HAP-1 (cell line): Measurements from ENCODE around the gene BAIAP2.

Source experiments
- DNase-seq, 2 experiments: peaks; one replicate each; pipeline ENCODE4 v3.0.0-alpha.2; 2016 to 2020; ENCODE audit warnings: low spot score in 2 of 2
- H3K27me3 ChIP-seq: fragments of 250-450 bp; sonication (Bioruptor Pico); 2 replicates; pipeline ENCODE4 v1.5.1; 2020; ENCODE audit warnings: low read depth, mild to moderate bottlenecking, moderate library complexity
- H3K36me3 ChIP-seq: fragments of 250-450 bp; sonication (Bioruptor Pico); replicated peaks from 2 replicates; pipeline ENCODE4 v1.5.1; 2020; ENCODE audit warnings: mild to moderate bottlenecking
- H3K4me1 ChIP-seq: fragments of 250-450 bp; sonication (Bioruptor Pico); 2 replicates; pipeline ENCODE4 v1.5.1; 2020; ENCODE audit warnings: mild to moderate bottlenecking
- H3K4me3 ChIP-seq: fragments of 250-450 bp; sonication (Bioruptor Pico); 2 replicates; pipeline ENCODE4 v1.5.1; 2020; ENCODE audit warnings: mild to moderate bottlenecking, moderate library complexity
- H3K9me3 ChIP-seq: fragments of 250-450 bp; sonication (Bioruptor Pico); 2 replicates; pipeline ENCODE4 v1.5.1; 2020; ENCODE audit warnings: mild to moderate bottlenecking, moderate library complexity
- in situ Hi-C: fragments of 300-500 bp; cut with MboI; formaldehyde crosslinking; loops from 3 replicates; pipeline ENCODE4 v1.14.3; 2020; ENCODE audit warnings: low sequenced_read_pairs, inconsistent platforms, mixed read lengths

BAIAP2 gene

GRCh38 chr17:81126281-81127132 lies 91.6 kb downstream of the BAIAP2 start:
- in situ Hi-C loops = no loop called here
- DNase-seq = no peak
- no peak overlapping the region for H3K4me3 ChIP-seq
- no peaks in the 10 kb centered on the region for H3K36me3 ChIP-seq
- no peaks in the 10 kb centered on the region for H3K27me3 ChIP-seq
- no peaks in the 10 kb centered on the region for H3K4me1 ChIP-seq
- H3K9me3 ChIP-seq = no peaks in the 10 kb centered on the region

DNA sequence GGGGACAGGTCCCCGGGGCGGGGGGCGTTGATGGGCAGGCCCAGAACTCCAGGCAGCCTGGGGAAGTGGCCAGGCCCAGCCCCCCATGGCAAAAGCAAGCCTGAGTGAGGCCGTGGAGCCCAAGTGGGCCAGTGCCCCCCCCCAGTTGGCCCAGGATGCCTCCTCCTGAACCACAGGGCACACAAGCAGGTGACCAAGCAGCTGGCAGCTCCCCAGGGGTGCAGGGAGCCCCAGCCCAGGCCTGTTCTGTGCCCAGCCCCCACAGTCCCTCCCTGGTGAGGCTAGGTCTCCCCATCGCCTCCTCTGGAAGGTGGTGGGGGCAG lies 92.1 kb downstream of the BAIAP2 start:
- Histone ChIP-seq H3K36me3 (no peaks in the 10 kb centered on the region), H3K9me3 (no peaks in the 10 kb centered on the region), H3K4me3 (no peak overlapping the region), H3K4me1 (no peaks in the 10 kb centered on the region), H3K27me3 (no peaks in the 10 kb centered on the region)
- DNase-seq = no peak
- in situ Hi-C loops = no loop called here

- in situ Hi-C loops = no loop called here
- H3K4me1 ChIP-seq = no peaks in the 10 kb centered on the region
- no peaks in the 10 kb centered on the region for H3K27me3 ChIP-seq
- no peaks in the 10 kb centered on the region for H3K9me3 ChIP-seq
- DNase-seq = no peak
- no peaks in the 10 kb centered on the region for H3K36me3 ChIP-seq
- H3K4me3 ChIP-seq = no peak overlapping the region
Measured at GRCh38 chr17:81127526-81128177, 92.7 kb downstream of the BAIAP2 start.

DNA sequence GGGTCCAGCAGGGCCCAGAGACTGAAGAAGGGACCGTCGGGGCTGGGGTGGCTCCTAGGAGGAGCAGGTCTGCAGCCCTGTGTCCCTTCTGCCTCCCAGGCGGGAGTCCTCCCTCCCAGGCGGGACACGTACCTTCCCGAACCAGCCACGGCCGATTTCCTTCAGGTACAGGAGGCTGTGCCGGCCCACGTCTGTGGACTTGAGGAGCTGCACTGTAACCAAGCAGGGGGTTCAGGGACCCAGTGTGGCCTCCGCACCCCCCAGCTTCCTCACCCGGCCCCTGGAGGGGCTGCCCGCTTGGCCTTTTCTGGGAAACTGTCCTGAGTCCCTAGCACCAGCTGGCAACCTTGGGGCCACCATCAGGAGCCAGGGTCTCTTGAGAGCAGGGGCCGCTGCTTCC lies 93.4 kb downstream of the BAIAP2 start:
- Histone ChIP-seq H3K9me3 (no peaks in the 10 kb centered on the region), H3K36me3 (no peaks in the 10 kb centered on the region), H3K4me1 (no peaks in the 10 kb centered on the region), H3K27me3 (no peaks in the 10 kb centered on the region), H3K4me3 (no peak overlapping the region)
- in situ Hi-C loops = no loop called here
- DNase-seq = no peak

- Histone ChIP-seq H3K27me3 (no peaks in the 10 kb centered on the region), H3K4me1 (no peaks in the 10 kb centered on the region), H3K9me3 (no peaks in the 10 kb centered on the region), H3K4me3 (no peak overlapping the region), H3K36me3 (no peaks in the 10 kb centered on the region)
- in situ Hi-C loops = no loop called here
- DNase-seq = no peak
Measured at GRCh38 chr17:81128774-81129173, 93.8 kb downstream of the BAIAP2 start.

GRCh38 chr17:81129289-81129688 lies 94.3 kb downstream of the BAIAP2 start:
- in situ Hi-C loops = no loop called here
- Histone ChIP-seq H3K4me3 (no peak overlapping the region), H3K27me3 (no peaks in the 10 kb centered on the region), H3K9me3 (no peaks in the 10 kb centered on the region), H3K4me1 (no peaks in the 10 kb centered on the region), H3K36me3 (no peaks in the 10 kb centered on the region)
- DNase-seq = no peak

DNA sequence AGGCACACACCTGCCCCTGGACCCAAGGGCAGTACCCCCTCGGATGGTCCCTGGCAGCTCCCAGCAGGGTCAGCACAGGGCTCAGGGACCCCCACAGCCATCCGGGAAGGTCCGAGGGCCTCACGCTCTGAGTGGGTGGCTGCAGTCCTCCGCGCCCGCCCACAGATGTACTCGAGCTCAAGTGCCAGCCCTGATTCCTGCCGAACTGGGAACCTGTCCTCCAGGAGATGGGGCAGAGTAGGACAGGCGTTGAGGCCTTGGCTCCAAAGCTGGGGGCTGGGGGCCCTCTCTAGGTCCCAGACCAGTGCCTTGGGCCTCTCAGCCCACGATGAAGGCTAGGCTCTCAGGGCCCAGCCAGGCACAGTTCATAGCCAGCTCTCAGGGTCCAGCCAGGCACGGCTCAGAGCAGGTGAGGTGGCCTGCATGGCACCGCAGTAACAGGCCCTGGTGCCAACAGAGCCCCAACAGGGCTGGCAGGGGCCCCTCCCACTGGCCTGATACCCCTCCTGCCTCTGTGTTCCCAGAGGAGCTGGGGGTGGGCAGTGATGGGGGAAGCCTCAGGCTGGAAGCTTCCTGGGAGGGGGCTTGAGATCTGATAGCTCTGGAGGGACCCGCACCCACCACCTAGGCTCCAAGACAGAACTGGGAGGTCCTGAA lies 94.9 kb downstream of the BAIAP2 start:
- H3K4me1 ChIP-seq = no peaks in the 10 kb centered on the region
- no peaks in the 10 kb centered on the region for H3K27me3 ChIP-seq
- H3K9me3 ChIP-seq = no peaks in the 10 kb centered on the region
- no peak for DNase-seq
- in situ Hi-C loops = no loop called here
- H3K4me3 ChIP-seq = no peak overlapping the region
- no peaks in the 10 kb centered on the region for H3K36me3 ChIP-seq

GRCh38 chr17:81130385-81131361 lies 95.7 kb downstream of the BAIAP2 start:
- Histone ChIP-seq H3K4me3 (no peak overlapping the region), H3K9me3 (no peaks in the 10 kb centered on the region), H3K4me1 (no peaks in the 10 kb centered on the region), H3K27me3 (no peaks in the 10 kb centered on the region), H3K36me3 (no peaks in the 10 kb centered on the region)
- in situ Hi-C loops = no loop called here
- no peak for DNase-seq

DNA sequence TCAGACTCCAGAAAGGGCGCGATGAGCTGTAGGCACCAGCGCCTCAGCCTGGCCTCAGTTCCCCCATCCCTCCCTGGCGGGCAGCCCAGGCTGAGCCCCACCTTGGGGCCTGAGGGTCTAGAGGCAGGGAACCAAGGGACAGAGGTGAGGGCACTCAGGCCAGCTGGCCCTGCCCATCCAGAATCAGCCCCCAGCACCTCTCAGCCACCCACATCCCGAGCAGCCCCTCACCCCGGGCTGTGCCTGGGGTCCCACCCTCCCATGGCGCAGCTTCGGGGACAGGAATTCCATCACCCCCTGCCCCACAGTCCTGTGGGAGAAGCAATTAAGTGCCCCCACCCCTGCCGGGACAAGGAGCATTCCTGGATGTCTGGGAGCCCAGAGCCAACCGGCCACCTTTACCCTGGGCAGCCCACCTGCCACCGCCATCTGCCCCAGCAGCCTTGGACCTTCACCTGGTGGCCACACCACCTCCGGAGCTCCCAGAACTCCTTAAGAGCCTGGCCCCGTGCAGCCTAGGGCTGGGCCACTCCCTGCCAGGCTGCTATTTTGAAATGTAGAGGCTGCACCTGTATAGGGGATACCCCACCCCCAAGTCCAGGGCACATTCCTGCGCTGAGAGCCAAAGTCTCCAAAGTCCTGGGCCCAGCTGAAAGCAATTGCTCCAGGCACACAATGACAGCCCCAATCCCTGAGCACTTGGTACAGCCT lies 96.7 kb downstream of the BAIAP2 start:
- H3K36me3 ChIP-seq = no peaks in the 10 kb centered on the region
- in situ Hi-C loops = no loop called here
- no peak overlapping the region for H3K4me3 ChIP-seq
- no peaks in the 10 kb centered on the region for H3K27me3 ChIP-seq
- no peaks in the 10 kb centered on the region for H3K4me1 ChIP-seq
- H3K9me3 ChIP-seq = no peaks in the 10 kb centered on the region
- no peak for DNase-seq

DNA sequence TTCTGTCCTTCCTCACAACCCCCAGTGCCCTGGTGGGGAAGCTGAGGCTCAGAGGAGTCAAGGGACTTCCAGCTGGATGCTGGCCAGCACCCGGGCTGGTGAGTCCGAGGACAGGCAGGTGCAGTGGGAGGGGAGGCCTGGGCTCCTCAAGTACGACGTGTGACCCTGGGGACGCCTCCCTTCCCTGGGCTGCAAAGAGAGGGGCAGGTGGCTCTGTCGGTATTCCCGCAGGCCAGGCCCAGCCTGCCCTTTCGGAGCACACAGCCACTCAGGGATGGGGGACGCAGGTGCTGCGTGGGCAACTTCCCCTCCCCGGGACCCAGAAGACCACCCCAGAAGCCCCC lies 97.2 kb downstream of the BAIAP2 start:
- Histone ChIP-seq H3K27me3 (no peaks in the 10 kb centered on the region), H3K4me1 (no peaks in the 10 kb centered on the region), H3K36me3 (no peaks in the 10 kb centered on the region), H3K9me3 (no peaks in the 10 kb centered on the region), H3K4me3 (no peak overlapping the region)
- in situ Hi-C loops = no loop called here
- DNase-seq = no peak

DNA sequence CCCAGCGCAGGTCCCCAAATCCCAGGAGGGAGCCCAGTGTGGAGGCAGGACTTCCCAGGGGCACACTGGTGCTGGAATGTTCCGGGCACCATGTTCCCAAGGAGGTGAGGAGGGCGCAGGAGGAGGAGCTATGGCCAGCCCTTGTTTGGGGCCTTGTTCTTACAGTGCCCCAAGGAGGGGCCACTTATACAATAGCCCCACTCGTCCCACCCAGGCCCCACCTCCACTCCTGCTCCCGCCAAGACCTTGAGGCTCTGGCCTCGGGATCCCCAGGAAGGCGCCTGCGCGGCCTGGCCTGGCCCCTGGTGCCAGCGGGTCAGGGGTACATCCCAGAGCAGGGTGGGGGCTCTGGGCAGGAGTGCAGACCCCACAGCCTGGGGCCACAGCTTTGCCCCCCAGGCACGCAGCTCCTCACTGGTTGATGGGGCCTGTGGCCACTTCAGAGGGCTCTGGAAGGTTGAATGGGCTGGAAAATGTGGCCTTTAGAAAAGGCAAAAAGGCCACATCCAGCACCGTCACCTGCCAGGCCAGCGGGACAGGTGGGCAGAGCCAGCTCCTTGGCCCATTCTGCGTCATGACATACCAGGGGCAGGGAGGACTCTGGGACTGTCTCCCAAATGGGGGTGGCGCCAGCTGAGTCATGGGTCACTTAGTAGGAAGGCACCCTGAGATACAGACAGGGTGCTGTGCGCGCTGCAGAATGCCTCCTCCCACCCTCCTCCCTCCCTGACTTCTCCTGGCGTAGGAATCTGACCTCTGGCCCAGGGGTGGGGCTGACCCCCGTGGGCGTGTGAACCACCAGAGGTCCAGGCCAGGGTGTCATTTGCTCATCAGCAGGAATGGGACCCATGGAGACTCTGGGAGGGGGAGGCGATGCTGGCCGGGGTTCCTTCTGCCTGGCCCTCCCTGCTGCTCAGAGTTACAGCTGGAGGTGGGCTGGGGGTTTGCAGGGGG lies 98.1 kb downstream of the BAIAP2 start:
- no peaks in the 10 kb centered on the region for H3K4me1 ChIP-seq
- DNase-seq = no peak
- H3K9me3 ChIP-seq = no peaks in the 10 kb centered on the region
- in situ Hi-C loops = no loop called here
- H3K27me3 ChIP-seq = no peaks in the 10 kb centered on the region
- H3K36me3 ChIP-seq = no peaks in the 10 kb centered on the region
- H3K4me3 ChIP-seq = no peak overlapping the region

DNA sequence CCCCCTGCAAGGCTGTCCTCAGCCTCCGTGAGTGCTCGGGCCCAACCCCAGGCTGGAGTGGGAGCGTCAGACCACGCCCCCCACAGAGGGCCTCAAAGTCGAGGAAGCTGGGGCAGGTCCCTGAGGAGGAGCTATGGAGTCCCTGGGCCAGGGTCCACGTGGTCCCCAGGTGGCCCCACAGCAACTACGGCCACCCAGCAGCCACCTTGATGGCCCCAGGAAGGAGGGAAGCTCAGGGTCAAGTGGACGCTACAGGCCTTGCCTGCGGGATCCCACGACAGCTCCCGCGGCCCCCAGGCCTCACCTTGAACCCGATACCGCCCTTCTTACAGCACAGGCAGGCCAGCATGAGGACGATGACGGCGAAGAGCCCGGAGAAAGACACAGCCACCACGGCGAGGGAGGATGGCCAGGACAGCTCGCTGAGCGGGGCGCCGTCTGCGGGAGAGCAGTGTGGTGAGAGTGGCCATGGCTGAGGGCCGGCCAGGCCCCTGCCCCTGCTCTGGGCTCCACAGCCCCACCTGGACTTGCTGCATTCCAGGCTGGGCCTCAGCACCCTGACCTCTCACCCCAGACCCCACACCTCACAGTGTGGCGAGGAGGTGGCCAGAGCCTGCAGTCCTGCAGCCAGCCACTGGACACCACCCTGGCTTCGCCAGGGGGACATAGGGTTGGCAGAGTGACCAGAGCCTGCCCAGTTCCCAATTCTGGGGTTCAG lies 99.3 kb downstream of the BAIAP2 start:
- no peaks in the 10 kb centered on the region for H3K36me3 ChIP-seq
- H3K4me1 ChIP-seq = no peaks in the 10 kb centered on the region
- no peaks in the 10 kb centered on the region for H3K9me3 ChIP-seq
- no peak for DNase-seq
- in situ Hi-C loops = no loop called here
- no peak overlapping the region for H3K4me3 ChIP-seq
- H3K27me3 ChIP-seq = no peaks in the 10 kb centered on the region
